Endometrium (tissue), 2 donors: ENCODE results near the gene RGS17.
A peak's percentile ranks its signal among the peaks of the same experiment; 100 is the strongest.
"Not testable (repeated sequence)": the region's sequence is repeated elsewhere in the genome, so short reads cannot be mapped to it uniquely, and the experiment has no call there.

Experiments
- FAIRE-seq: peaks from 2 replicates; lab custom pipeline; 2012; peaks lifted over from hg19 to GRCh38; lab: Jason Lieb, UNC
- donor health status: control.
- donor health status: control.

RGS17 gene

DNA sequence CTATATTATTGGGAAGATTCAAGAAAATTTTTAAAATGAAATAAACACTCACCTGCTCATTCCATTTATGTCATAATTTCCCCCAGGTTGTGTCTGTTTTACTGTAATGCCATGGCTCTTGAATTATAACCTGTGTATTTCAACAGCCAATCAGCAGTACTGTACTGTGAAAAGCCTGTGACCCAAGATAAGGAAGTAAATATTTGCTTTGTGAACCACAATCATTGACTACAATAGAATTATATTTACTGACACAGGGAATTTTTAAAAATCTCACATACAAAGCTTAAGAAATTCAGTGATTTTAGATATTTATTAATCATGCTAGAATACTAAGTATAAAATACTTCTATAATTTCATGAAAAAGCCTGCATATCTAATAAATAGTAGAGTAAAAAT is 6.0 kb downstream of the RGS17 start:
- peak; percentile 12 for FAIRE-seq

DNA sequence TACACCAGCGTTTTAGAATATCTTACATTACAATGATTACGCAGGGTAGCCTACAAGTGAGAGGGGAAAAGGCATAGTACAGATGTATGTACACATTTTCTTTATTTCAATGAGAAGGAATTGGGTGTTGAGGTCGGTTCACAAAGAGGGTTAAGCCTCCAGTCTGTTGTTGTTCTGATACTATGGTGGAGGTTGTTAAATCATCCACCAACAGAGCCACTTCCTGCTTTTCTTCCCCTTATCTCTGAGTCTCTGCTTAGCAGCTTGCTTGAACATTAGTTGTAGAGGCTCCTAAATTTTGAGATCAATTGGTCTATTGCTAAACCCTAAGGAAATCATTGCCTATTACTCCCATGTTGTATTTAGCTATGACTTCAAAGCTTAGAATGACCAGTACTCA is 7.3 kb downstream of the RGS17 start:
- FAIRE-seq, result no peak

DNA sequence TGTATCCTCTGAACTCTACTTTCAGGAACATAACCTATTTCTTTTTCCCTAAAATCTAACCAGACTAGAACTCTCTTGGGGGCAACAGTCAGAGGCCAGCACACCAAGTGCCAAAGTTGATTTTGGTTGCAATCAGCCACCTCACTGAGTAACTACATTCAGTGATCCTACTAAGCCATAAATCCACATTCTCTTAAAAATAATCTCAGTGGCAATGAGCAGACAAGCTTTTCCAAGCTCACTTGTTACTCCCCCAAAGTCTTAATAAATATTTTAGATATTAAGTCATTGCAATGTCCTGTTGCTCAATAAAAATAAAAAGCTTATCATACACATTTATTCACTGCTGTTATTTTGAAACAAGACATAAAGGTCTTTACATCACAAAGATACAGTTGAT is 9.8 kb downstream of the RGS17 start:
- FAIRE-seq, result no peak

DNA sequence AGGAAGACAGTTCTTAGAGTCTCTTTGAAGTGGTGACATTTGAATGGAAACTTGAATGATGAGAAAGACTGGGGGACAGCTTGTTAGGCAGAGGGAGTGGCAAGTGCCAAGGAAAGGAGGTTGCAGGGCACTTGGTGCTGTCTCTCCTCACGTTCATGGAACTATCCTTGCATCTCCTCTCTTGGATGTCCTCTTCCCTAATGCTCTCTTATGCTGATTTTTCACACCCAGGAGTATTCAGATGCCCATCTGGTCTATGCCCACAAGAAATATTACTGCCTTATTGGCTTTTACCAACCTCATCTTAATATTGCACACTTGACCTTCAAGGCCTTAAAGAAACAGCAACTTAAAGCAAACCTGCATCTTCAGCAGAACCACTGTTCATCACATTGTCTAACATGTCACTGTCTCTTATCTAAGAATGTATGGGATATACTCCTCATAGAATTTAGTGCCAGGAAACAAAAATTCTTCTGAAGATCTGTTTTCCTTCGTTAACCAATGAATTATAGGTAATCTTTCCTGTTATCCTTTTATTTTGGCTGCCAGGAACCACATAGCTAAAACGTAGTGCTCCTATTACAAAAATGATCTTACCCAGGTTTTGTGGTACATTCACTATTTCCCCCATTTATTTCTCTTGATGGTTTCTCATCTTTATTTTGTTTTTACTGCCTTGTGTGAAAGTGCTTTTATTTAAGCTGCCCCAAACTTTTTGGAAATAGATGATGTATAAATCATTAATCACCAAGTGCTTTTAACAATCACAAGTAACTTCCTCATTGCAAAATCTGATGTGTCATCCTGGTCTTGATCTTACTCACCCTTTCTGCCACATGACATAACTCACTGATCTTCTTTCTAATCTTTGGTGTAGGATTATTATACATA is 12.8 kb downstream of the RGS17 start:
- FAIRE-seq, result no peak

DNA sequence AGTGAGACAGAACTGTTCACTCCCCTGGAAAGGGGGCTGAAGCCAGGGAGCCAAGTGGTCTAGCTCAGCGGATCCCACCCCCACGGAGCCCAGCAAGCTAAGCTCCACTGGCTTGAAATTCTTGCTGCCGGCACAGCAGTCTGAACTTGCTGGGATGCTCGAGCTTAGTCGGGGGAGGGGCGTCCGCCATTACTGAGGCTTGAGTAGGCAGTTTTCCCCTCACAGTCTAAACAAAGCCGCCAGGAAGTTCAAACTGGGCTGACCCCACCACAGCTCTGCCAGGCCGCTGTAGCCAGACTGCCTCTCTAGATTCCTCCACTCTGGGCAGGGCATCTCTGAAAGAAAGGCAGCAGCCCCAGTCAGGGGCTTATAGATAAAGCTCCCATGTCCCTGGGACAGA is 20.0 kb downstream of the RGS17 start:
- not testable (repeated sequence) for FAIRE-seq

DNA sequence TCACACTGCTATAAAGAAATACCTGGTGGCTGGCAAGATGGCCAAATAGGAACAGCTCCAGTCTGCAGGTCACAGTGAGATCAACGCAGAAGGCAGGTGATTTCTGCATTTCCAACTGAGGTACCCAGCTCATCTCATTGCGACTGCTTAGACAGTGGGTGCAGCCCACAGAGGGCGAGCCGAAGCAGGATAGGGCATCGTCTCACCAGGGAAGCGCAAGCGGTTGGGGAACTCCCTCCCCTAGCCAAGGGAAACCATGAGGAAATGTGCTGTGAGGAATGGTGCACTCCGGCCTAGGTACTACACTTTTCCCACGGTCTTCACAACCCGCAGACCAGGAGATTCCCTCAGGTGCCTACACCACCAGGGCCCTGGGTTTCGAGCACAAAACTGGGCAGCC is 20.5 kb downstream of the RGS17 start:
- FAIRE-seq, result not testable (repeated sequence)

DNA sequence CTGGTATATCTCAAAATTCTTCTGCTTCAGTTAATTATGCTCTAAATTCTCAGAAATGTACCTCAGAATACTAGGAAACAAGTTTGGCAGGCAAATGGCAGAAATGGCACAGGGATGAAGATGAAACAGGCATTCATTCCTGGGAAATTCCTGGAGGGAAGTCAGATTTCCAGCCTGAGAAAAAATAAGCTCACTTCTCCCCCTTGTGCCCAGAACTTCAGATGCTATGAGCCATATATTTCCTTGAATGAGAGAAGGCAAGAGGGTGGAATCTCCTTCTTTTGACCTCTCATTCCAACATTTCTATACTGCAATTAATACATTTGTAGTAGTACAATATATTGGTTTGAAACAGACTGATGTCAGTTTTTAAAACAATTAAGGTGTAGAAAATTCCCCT is 22.8 kb downstream of the RGS17 start:
- FAIRE-seq, result no peak

DNA sequence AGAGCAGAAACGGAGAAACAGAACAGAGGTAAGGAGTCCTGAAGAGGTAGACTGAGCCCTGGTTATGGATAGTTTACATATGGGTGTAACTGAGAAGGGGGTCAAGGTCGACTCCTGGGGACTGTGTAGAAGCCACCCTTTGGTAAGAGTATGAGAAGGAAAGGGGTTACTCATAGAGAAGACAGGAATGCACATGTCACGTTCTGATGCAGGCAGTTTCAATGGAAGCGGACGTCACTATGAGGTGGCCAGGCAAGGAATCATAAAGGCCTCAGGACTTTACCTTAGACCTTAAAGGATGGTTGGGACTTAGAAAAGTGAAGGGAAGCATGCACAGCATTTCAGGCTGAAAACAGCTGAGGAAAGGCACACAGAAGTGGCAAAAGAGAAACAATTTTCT is 25.1 kb downstream of the RGS17 start:
- no peak for FAIRE-seq

DNA sequence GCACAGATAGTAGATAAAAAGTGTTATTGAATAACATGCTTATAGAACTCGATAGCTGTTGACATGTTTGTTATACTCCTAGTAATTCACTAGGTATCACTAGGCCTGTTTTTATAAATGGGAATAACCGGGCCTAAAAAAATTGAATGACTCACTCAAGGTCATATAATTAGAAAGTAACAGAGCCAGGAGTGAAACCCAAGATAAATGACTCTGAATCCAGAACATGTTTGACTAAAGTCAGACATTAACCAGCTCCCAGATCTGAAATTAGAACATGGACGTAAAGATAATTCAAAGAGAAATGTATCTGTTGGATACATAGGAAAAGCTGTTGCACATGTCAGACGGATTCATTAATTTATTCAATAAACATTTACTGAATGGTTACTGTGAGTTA is 26.9 kb downstream of the RGS17 start:
- no peak for FAIRE-seq

DNA sequence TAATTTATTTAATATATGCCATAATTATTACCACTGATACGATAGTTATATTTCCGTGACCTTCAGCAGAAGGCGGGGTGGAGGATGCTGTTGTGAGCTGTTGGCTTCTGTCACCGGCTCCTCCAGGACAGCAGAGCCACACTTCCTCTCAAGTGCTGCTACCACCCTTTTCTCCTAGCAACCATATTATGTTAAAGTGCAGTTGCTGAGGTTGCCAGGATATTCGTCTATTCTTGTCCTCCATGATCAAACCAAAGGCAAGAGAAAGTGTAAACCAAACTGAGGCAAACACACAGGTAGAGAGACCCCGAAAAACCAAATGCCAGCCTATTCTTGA is 27.8 kb downstream of the RGS17 start:
- no peak for FAIRE-seq

DNA sequence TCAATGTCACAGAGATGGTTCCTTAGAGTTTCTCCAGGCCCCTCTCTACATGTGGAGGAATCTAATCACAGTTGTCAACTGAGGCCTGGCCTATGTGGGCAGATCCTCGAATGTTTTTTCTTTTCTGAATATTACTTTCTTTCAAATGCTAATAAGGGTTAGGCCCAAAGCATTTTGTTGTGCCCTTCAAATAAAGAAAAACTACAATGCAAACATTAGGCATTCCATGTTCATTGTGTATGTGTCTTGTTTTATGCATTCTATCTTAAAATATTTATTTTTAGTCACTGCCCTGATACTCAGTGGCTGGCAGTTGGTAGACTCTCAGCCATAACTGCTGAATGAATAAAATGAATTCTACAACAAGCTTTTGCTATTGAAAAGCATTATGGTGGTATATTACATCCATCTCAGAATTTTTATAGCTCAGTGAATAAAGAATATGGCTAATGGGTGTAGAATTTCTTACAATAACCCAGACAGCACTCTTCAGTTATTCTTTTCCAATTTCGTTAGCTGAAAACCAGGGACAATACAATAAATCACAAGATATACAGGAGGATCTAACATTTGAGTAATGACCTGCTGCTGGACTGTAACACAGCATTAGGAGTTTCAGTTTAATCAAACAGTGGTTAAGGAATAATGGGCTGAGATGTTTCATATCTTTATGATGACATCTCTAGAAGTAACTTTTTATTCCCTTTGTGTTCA is 28.3 kb downstream of the RGS17 start:
- FAIRE-seq, result no peak

DNA sequence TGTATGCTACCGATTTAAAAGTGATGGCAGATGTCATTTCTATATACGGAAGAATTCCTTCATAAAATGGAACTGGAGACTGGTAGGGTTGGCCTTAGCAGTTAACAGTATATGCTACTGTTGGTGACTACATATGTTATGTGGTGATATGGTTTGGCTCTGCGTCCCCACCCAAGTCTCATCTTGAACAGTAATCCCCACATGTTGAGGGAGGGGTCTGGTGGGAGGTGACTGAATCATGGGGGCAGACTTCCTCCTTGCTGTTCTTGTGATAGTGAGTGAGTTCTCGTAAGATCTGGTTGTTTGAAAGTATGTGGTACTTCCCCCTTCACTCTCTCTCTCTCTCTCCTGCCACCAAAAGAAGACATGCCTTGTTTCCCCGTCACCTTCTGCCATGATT is 29.6 kb downstream of the RGS17 start:
- FAIRE-seq, result no peak

DNA sequence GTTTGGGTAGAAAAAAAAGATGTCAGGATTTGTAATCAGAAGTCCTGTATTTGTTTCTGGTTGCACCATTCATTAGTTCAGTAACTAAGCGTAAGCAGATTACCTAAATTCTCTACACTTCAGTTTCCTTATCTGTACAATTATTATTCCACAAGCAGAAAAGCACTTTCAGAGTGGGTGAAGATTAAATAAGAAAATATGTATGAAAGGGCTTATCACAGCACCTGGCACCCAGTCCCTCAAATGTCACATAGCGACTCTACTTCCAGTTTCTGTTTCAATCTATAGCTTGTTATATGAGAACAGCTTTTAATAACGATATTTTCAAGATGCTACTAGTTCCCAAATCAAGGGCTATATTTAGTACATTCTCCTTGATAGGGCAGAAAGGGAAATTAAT is 31.4 kb downstream of the RGS17 start:
- no peak for FAIRE-seq

DNA sequence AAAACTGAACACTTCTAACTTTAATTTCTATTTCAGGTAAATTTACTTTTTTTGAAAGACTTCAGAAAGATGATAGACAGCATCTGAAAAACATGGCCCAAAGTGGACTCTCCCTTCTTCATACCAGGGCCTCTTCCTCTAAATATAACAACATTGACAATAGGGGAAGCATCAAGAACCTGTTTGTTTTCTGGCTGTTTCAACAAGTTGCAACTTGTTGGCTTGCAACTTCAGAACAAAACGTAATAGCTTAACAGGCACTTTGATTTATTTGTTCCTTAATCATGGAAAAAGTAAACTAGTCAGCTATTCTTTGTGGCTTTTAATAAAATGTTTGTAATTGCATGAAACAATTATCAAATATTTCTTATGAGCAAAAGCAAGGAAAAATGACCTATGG is 34.3 kb downstream of the RGS17 start:
- no peak for FAIRE-seq

DNA sequence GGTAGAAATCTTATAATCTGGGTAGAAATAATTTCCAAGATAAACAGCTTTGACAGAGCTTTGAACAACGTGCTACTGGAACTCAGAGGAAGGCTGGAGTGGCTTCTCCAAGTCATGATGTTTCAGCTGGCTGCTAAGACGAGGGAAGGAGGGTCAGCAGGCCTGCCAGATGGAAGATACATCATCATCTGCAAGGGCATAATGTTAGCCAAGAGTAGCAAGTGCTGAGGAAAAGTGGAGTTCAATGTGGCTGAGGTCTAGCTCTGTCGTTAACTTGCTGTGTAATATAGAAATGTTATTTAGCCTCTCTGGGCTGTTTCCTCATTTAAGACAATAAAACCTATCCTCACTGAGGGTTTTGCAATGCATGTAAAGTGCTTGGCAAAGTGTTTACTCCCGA is 35.1 kb downstream of the RGS17 start:
- no peak for FAIRE-seq

DNA sequence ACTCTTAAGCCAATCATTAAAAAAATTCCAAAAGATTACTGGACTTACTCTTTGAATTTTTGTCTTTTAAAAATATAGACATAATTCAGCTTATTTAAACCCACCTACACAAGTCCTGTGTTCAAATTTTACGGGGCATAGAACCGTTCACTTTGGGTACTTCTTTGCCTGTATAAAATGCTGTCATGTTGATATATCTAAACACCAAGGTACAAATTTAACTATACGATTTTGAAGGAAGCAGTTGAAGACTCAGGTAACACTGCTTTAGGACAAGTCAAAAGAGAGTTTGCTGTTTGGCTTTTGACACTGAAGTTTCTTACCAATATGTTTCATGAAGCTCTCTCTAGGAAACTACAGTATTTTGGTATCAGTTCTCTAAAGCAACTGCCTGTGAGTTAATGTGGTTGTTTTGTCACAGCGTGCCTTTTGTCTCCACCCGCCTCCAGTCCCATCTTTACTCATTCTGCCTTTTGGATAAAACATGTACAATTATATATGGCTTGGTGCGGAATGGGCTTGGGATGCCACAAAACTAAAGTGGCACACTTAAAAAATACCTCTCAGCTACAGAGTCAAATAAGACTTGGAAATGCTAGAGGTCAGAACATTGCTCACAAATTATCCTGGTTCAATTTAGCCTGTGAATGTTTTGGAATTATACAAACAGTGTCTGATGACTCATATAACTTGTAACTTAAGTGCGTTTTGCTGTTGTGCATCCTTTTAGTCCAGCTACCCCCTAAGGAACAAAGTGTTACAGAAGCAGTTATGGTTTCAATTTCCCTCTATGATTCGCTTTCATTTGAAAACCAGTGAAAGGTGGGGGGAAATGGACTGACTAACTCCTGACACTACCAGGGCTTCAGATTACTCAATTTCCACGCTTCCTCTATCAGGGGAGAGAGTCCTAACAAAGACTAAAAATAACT is 38.7 kb downstream of the RGS17 start:
- FAIRE-seq, result no peak

DNA sequence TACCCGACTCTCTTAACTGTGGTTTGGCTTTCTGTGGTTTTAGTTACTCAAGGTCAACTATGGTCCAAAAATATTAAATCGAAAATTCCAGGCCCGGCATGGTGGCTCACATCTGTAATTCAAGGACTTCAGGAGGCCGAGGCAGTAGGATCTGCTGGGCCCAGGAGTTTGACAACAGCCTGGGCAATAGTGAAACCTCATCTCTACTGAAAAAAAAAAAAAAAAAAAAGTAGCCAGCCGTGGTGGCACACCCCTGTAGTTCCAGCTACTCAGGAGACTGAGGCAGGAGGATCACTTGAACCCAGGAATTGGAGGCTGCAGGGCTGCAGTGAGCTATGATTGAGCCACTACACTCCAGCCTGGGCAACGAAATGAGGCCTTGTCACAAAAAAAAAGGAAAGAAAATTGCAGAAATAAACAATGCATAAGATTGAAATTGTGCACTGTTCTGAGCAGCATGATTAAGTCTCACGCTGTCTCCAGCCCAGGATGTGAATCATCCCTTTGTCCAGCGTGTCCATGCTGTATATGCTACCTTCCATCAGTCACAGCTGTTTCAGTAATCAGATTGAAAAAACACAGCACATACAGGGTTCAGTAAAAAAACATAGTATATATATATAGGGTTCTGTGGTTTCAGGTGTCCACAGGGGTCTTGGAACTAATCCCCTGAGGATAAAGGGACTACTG is 40.7 kb downstream of the RGS17 start:
- no peak for FAIRE-seq

DNA sequence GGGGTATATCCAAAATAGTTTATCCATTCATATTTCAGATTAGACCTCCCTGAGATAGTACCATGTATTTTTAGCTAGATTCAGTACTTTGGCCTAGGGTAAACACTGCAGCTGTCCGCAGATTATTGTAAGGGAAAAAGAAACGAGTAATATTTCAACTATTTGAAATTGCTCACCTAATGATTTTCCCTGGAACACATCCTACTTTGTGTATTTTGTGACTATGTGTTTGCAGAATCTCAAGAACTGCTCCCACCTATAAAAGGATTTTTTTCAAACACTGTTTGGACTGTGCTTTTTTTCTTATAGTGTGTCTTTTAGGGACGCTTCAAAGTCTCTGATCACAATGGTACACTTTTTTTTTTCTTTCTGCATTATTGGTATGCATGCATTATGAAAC is 42.3 kb downstream of the RGS17 start:
- FAIRE-seq, result no peak

DNA sequence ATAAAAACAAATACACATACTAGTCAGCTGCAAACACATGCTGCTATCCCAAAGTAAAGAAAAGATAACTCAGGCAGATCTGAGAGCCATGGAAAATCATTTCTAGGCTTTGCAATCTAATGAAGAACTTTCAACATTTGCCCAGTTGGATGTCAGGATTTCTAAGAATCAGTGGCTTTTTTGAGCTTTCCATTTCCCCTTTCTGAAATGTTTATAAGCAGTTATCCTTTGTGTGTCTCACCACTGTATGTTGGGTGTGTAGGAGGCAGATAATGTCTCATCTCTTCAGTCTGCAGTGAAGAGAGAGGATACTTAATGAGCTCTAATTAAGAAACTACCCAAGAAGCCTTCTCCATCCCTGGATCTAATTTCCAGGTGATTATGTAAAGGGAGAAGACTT is 43.6 kb downstream of the RGS17 start:
- no peak for FAIRE-seq

DNA sequence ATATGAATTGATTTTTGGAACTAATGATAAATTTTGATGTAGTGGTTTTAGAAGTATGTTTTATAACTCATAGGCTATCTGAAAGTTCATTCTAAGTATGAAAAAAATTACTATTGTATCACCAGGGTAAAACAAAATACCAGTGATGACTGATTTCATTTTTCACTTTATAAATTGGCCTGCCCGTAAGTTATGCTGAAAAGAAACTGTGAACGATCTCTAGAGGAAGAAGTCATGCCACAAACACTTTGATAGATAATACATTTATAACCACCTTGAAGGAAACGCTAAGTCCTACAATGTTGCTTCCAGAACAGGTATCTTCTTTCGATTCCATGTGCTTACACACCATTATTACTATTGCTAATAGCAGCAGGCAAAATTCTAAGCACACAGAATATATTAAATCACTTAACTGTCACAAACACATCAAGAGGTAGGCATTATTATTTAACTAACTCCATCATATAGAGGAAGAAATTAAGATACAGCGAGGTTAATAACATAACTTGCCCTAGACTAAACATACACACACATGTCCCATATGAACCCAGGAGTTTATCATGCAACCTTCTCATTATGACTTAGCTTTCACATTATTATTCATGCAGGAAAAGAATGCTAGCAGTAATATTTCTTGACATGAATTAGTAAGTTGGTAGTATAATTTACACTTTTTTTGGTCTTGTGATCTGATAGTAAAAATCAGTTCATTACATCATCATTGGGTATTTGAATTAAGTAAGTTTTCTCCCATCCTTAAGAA is 44.7 kb downstream of the RGS17 start:
- FAIRE-seq, result no peak

DNA sequence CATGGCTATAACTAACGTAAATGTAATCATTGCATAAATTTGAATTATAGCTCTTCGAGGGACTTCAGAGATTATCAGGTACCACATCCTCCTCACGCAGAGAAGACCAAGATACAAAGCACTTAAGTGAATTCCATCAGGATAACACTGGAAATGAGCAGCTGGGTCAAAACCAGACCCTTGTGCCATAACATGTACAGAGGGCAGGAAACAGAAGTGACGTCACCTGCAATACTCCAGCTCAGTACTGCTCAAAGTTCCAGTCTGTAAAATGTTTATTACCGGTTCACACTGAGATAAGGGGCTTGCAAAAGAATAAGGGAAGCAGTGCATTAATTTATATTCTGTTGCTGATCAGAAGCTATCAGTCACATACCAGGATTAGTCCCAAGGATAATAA is 45.8 kb downstream of the RGS17 start:
- FAIRE-seq, result no peak
